GM12892 (cell line): Measurements from ENCODE around the gene MUC2.

Source experiments
- POLR2A ChIP-seq: IDR thresholded peaks from 2 replicates; pipeline ENCODE4 v1.6.1; 2011; ENCODE audit warnings: low read depth, low read length, control low read depth
- POLR2AphosphoS5 ChIP-seq: IDR thresholded peaks from 2 replicates; pipeline ENCODE4 v1.6.1; 2011; ENCODE audit warnings: low read depth, low read length, control low read depth

- no peak for TF ChIP-seq POLR2A
- no peak for TF ChIP-seq POLR2AphosphoS5
Observed at GRCh38 chr11:1067812-1068496, 6.7 kb upstream of the MUC2 start.
